Left lung (tissue), 10 donors: ENCODE measurements around the gene PLCB3. TPM values are rescaled to one million over a fixed set of nuclear protein-coding genes. Genes with fewer than 3 reads are reported as not detected.
A peak's percentile ranks its signal among the peaks of the same experiment; 100 is the strongest.

Experiments used
- ATAC-seq: fragments of 200-7000 bp; cut with Tn5 transposase; one replicate; pipeline ENCODE4 v1.9.1; 2020; ENCODE audit warnings: moderate library complexity
- DNase-seq, 4 donors: peaks; one replicate each; pipeline ENCODE4 v3.0.0-alpha.2; 2013 to 2020
- H3K27ac ChIP-seq, 2 donors: fragments of 200-600 bp; sonication (generic) in 1 of 2; one replicate each; pipeline versions ENCODE4 v1.5.0 to v1.8.0; 2020 to 2021
- H3K27me3 ChIP-seq, 2 donors: fragments of 200-600 bp; sonication (generic) in 1 of 2; one replicate each; pipeline versions ENCODE4 v1.5.0 to v1.8.0; 2020 to 2021
- H3K36me3 ChIP-seq, 2 donors: fragments of 200-600 bp; sonication (generic) in 1 of 2; one replicate each; pipeline versions ENCODE4 v1.5.0 to v1.8.0; 2020 to 2021
- H3K4me1 ChIP-seq, 2 donors: fragments of 200-600 bp; one replicate each; pipeline ENCODE4 v1.8.0; 2021
- H3K4me3 ChIP-seq, 2 donors: fragments of 200-600 bp; sonication (generic) in 1 of 2; one replicate each; pipeline versions ENCODE4 v1.5.0 to v1.8.0; 2020 to 2021; ENCODE audit warnings: mild to moderate bottlenecking in 1 of 2
- H3K9me3 ChIP-seq, 2 donors: fragments of 200-600 bp; sonication (generic) in 1 of 2; one replicate each; pipeline versions ENCODE4 v1.5.0 to v1.8.0; 2020 to 2021
- intact Hi-C, 2 donors: fragments of 100-400 bp; cut with DNase I; formaldehyde crosslinking; loops; one replicate each; pipeline versions ENCODE4 v1.11.2 to v1.14.2; 2022
- polyA plus RNA-seq, 6 donors: library from polyadenylated mRNA; unstranded; fragments of 120-200 nt; gene quantifications; one replicate each; pipeline ENCODE4 v1.2.1, GENCODE V29; 2013; ENCODE audit not compliant: insufficient read length in 6 of 6
- total RNA-seq, 2 donors: library from RNA; stranded (reverse); fragmentation: NEBNext Ultra II Directional; extraction: Animal tissue kit (Norgen Biotek cat#: 25700); gene quantifications; one replicate each; pipeline ENCODE4 v1.2.1, GENCODE V29; 2021
- TF ChIP-seq, protein P1 (sequence below), 2 donors: fragments of 200-600 bp; sonication (generic) in 1 of 2; IDR thresholded peaks; one replicate each; pipeline versions ENCODE4 v1.5.0 to v1.8.0; 2021; ENCODE audit warnings: antibody characterized with exemption in 2 of 2
- donor health status: DM: no; HTN: yes; CAD: no.
- donor health status: DM: no; HTN: no; CAD: no.

PLCB3 gene
- total and polyA plus RNA-seq, 8 donors = 18.9 to 42.7 (median 21.9) TPM

DNA sequence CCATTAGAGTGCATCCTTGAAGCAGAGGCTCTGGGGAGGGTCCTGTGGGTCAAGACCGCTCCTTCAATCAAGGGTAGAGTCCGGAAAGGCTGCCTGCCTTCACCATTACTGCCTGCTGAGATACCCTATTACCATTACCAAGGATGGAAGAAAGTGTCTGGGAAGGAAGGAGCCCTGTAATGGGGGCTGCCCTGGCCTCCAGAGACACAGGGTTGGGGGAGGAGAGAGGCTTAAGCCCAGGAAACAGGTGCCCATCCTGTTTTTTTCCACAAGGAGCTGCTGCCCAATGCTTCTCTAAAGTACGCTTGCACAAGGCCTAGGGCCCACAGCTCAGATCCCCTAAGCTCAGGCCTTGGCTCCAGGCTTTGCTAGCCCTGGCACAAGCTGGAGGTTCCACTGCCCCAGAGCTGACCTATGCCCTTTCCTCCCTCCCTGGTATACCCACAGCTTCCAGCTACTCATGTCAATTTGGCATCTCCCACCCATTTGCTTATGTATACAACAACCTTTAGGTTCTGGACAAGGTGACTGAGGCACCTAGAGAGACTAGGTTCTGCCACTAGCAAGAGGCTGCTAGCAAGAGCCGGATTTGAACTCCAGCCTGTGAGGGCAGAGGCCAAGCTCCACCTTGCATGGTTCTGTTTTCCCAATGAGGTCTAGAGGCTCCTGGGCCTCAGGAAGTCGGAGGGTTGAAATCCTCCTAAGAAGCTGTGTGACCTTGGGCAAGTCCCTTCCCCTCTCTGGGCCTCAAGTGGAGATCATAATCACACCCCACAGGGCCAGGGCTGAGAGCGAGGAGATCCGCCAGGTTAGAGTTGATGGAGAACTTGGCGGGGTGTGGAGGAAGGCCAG is 1.5 kb upstream of the PLCB3 start:
- Histone ChIP-seq H3K27me3 (no peaks in the 10 kb centered on the region), H3K9me3 (no peaks in the 10 kb centered on the region), H3K27ac (no peak overlapping the region), H3K36me3 (peaks cover 0 to 6% of the 10 kb centered on the region in 2 donors), H3K4me3 (no peak overlapping the region), H3K4me1 (peaks cover 14 to 63% of the 10 kb centered on the region in 2 donors)
- TF ChIP-seq, protein P1, sequence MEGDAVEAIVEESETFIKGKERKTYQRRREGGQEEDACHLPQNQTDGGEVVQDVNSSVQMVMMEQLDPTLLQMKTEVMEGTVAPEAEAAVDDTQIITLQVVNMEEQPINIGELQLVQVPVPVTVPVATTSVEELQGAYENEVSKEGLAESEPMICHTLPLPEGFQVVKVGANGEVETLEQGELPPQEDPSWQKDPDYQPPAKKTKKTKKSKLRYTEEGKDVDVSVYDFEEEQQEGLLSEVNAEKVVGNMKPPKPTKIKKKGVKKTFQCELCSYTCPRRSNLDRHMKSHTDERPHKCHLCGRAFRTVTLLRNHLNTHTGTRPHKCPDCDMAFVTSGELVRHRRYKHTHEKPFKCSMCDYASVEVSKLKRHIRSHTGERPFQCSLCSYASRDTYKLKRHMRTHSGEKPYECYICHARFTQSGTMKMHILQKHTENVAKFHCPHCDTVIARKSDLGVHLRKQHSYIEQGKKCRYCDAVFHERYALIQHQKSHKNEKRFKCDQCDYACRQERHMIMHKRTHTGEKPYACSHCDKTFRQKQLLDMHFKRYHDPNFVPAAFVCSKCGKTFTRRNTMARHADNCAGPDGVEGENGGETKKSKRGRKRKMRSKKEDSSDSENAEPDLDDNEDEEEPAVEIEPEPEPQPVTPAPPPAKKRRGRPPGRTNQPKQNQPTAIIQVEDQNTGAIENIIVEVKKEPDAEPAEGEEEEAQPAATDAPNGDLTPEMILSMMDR (IDR thresholded peaks at IDR 0.05) = no peak
- intact Hi-C loops = no loop called here
- ATAC-seq (no peak), DNase-seq (no peak)

DNA sequence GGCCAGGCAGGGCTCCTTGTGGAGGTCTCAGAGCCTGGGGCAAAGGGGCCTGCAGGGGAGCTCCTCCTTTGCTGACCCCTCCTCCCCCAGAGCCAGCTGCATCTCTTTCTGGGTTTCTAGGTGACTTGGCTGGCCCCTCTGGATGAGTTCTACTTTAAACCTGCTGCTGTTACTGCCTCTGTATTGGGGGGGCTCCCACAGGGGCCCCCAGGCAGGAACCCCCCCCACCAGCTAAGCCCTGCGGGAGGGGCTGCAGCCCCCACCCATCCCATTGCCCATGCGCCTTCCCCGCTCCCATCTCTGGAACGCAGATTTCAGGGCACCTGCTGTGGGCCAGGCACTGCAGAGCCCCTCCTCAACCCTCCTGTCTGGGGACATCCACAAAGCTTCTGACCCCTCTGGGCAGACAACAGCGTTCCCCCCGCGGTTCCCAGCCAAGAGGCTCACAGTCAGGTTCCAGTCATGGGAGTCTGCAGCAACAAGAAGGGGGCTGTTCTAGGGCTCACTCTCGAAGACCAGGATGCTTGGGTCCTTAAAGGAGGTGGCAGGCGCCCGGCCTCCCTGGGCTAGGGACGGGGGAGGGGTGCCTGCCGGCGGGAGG is 815 bp upstream of the PLCB3 start:
- DNase-seq (peak in 1 of 4 donors; percentile 65), ATAC-seq (no peak)
- Histone ChIP-seq H3K4me1 (peaks cover 9 to 55% of the 10 kb centered on the region in 2 donors), H3K9me3 (no peaks in the 10 kb centered on the region), H3K27me3 (no peaks in the 10 kb centered on the region), H3K27ac (no peak overlapping the region), H3K4me3 (peak overlapping the region; percentile 27 to 87), H3K36me3 (peaks cover 0 to 14% of the 10 kb centered on the region in 2 donors)
- TF ChIP-seq, protein P1 (IDR thresholded peaks at IDR 0.05) = no peak
- intact Hi-C loops = no loop called here

DNA sequence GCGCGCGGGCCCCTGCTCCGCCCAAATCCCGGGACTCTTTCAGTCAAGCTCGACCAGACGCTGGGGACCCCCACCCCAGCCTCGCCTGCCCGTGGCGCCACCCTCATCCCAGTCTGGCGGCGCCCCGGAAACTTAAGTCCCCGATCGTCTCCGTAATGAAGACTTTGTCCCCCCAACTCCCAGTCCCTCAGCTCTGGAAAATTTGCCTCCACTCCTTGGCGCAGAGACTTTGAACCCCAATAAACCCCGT is 348 bp downstream of the PLCB3 start:
- H3K9me3 ChIP-seq = no peaks in the 10 kb centered on the region
- intact Hi-C loops = no loop called here
- H3K4me3 ChIP-seq = peak overlapping the region; percentile 82 to 87
- peak overlapping the region; percentile 56 to 73 for H3K27ac ChIP-seq
- DNase-seq = no peak
- H3K4me1 ChIP-seq = peaks cover 9 to 47% of the 10 kb centered on the region in 2 donors
- no peaks in the 10 kb centered on the region for H3K27me3 ChIP-seq
- no peak for ATAC-seq
- TF ChIP-seq, protein P1 (IDR thresholded peaks at IDR 0.05) = no peak
- peaks cover 0 to 25% of the 10 kb centered on the region in 2 donors for H3K36me3 ChIP-seq

DNA sequence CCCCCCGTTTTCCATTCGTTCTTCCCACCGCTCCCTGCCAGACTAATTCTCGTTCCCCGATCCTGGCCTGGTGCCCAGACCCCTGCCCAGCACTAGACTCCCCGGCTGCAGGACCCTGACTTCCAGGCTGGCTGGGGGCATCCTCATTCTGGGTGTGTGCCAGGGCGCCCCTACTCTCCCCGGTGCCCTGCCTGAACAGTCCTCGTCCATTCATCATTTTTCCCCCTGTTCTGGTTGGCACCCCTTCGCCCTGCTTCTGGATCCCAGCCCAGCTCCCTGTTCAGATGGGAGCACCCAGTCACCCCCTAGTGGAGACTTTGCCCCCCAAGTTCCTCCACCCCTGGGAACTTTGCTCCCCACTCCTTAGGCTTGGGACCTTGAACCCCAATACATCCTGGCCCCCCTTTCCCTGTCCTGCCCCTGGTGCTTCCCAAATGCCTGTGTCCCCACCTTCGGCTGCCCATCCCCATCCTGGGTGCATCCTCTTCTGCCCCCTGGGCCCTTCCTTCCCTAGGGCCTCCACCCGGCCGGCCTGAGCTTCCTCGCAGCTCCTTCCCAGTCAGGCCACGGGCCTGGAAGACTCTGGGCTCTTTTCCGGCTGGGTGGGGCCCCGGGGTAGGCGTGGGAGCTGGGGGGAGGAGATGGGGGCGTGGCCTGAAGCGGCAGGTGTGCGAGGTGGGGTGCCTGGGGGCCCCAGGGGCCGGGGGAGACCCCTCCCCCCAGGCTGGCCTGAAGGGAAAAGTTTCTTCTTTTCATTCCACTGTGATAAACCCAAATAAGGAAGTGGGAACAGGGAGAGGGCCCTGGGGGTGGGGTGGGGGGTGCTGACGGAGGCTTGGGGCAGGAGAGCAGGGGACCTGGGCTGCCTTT is 908 bp downstream of the PLCB3 start:
- Histone ChIP-seq H3K4me3 (peak overlapping the region; percentile 82 to 87), H3K27me3 (no peaks in the 10 kb centered on the region), H3K36me3 (peaks cover 0 to 31% of the 10 kb centered on the region in 2 donors), H3K27ac (peak overlapping the region; percentile 56 to 73), H3K4me1 (peaks cover 9 to 43% of the 10 kb centered on the region in 2 donors), H3K9me3 (no peaks in the 10 kb centered on the region)
- TF ChIP-seq, protein P1 (IDR thresholded peaks at IDR 0.05) = peak; percentile 12 to 29
- peak; percentile 70 for ATAC-seq
- peak in 3 of 4 donors; percentile 25 to 89 (median 79) for DNase-seq
- intact Hi-C loops = no loop called here
